IPS-11a (cell line): ENCODE measurements around the gene TKT.

ENCODE experiments used
- H3K4me3 ChIP-seq: one replicate; pipeline ENCODE4 v1.5.1; 2013; ENCODE audit warnings: low read depth, low read length, control low read depth

The TKT gene

DNA sequence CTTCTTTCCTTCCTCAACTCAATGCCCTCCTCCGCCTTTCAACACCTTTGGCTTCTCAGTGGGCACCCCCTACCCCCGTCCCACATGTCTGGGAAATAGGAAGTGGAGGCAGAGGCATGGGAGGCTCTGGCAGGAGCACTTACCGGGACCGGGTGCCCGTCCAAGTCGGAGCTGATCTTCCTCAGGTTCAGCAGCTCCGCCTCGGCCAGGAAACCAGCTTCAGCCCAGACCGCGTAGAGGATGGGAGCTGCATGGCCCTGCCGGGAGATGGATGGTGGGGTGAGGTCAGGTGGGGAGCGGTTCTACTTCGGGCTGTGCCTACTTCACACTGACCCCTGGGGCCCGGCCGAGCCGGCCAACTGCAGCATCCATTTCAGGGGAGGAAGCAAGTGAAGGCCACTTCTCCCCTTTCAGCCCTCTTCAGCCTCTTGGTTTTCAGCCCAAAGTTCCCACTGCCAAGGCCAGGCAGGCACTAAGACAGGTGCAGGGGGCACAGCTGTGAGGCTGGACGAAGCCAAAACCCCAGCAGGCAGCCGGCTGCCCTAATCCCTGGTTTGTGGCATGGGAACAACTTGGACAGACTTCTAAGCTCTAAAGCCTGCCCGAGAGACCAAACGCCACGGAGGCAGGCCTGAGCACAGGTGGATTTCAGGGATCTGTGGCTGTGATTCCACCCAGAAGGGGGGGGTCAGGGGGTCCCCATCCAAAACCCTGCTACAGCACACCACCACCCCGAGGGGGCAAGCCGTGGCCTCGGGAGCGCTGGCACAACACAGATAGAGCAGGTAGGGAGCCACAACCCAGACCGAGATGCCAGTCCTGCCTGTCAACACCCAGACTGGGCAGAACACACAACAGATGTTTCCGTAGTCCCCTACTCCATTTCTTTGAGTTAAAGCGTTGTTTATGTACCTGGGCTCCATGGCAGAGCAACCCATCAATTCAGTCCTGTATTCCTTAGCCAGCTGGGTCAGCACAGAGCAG lies 14.5 kb downstream of the TKT start:
- H3K4me3 ChIP-seq = no peak overlapping the region

DNA sequence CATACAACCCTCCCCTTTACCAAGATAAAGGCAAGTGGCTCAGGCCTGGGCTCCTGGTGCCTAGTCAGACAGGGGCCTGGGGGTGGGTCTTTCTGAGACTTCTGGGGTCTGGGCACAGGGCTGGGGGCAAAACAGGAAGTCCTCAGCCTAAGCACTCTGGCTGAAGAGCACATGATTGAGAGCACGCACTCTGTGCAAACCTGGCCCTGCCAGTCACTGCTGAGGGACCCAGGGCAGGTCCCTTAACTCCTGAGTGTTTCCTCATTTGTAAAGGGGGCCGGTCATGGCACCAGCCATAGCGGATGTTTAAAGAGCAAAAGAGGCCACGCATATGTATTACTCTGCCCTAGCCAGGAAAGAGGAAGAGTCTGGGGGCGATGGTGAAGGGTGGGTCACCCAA lies 16.0 kb downstream of the TKT start:
- H3K4me3 ChIP-seq = no peak overlapping the region

- H3K4me3 ChIP-seq = no peak overlapping the region
Observed at GRCh38 chr3:53238886-53239285, 16.9 kb downstream of the TKT start.

DNA sequence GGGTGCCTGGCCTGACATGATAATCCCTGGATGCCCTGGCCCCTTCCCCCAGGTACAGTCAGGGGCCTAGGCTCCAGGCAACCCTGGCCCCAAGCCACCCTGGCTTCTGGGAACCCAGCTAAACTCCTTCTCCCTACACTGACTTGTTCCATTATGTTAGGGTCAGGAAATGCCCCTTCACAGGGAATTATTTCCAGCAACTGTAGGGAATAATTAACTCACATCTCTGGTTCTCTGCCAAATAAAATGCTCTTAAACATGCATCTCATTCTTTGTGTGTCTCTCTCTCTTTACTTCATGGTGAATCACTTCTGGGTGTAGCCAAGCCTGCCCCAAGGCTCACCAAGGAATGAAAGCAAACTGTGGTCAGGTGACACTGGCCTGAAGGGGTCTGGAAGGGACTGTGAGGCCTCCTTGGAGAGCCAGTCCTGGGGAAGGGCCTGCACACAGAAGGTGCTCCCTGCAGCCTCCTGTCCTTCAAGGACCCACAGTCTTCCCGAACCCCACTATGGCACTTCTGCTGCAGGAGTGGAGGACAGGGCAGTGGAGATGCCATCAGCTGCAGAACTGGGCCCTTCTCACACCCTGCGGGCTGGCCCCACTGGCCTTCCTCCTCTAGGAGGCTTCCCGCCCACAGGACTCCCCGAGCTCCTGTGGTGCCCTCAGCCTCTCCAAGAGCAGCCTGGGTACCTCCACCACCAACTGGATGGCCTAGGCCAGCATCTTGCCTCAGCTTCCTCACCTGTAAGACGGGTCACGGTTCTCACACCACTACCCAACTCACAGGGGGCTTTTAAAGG lies 17.6 kb downstream of the TKT start:
- H3K4me3 ChIP-seq = no peak overlapping the region

- no peak overlapping the region for H3K4me3 ChIP-seq
Observed at GRCh38 chr3:53236112-53236841, 19.5 kb downstream of the TKT start.

- no peak overlapping the region for H3K4me3 ChIP-seq
Observed at GRCh38 chr3:53235545-53235944, 20.3 kb downstream of the TKT start.

GRCh38 chr3:53234841-53235232 lies 21.0 kb downstream of the TKT start:
- H3K4me3 ChIP-seq = no peak overlapping the region

DNA sequence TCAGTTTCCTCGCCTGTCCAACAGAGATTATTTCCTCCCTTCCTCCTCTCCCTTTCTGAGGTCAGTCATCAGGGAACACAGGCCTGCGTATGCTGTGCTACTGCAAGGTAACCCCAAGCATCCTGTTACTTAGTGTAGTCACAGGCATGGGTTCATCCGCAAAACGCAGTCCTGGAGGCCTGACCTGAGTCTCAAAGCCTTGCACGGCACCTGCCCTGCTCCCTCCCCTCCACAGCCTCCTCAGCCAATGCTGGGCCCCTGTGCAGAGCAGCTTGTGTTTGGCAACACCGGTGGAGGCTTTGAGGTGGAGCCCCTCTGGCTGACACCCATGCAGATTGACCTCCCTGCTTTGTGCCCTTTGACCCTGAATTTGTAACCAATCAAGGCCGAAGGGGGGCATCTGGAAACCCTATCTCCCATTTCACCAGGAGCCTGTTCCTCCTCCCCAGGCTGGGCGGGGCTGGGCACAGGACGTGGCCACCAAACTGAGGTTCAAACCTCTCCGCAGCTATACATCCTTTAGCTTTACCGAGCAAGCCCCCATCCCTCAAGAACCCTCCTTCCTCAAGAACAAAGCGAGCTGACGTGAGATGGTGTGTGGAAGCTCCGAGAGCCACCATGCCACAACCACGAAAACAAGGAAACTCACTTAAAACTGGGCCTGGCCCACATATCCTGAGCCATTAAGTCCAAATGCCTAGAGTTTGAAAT lies 21.5 kb downstream of the TKT start:
- H3K4me3 ChIP-seq = no peak overlapping the region

DNA sequence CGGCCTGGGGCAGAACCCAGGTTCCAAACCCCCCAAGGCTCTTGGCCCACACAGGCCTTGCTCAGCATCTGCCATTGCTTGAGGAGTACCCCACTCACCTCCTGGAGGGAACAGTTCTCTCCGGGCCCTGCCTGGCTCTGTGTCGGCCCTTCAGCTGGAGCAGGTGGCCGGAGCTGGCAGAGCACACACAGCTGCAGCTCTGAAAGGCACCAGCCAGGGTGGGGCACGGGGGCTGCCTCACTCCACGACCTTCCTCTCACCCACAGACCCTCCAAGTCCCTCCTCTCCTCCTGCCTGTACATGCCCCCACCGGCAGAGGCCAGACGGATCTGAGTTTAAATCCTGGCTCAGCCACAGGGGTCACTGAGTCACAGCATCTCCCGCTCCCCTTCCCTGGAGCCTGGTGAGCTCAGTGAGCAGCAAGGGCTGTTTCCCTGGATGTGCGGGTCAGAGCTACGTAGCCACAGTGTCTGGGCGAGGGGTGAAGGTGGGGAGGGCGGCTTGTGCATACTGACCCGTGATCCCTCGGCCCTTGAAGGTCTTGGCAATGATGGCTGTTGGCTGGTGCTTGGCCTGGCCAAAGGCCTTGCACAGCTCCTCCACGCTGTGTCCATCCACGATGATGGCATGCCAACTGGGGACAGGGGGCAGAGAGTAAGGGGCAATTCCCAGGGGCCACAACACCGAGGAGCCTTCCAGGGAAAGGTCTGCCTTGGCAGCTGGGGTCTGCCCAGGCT lies 23.0 kb downstream of the TKT start:
- H3K4me3 ChIP-seq = no peak overlapping the region

DNA sequence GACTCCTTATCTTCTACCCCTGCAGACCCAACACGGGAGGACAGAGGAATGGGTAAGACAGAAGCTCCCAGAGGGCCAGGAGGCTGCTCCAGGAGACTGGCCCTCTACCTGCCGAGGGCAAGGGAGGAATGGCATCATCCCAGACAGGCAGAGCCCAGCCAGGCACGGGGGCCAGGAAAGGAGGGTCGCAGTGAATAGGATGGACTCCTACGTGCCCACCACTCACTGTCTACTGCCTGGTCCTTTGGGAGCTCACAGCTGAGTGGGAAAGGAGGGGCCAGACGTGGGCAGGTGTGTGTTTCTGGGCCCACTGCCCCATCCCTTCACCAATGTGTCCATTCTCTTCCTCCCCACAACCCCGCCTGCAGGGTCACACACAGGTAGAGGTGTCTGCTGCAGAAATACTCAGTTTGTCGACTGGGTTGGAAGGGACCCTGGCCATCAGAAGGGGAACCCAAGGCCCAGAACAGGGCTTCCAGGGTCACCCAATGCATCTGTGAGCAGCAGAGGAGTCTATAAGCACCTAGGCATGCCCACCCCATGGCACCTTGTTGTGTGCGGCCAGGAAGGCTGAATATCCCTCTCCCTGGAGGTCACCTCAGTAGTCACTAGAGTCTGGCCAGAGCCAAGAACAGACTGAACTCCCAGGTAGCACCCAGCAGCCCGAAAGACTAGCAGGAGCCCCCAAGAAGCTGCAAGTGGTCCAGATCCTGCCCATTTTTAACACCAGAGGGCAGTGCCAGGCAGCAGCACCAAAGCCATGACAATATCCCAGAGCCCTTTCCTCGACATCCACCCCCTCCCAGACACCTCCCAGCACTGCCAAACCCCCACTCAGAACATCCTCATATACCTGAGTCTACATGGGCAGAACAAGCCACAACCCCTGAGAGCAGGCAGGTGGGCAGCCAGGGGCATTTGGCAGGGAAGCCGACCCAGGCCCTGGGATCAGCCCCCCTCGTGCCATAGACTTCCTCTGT lies 24.0 kb downstream of the TKT start:
- no peak overlapping the region for H3K4me3 ChIP-seq

GRCh38 chr3:53230789-53231188 lies 25.0 kb downstream of the TKT start:
- H3K4me3 ChIP-seq = no peak overlapping the region

- H3K4me3 ChIP-seq = no peak overlapping the region
Observed at GRCh38 chr3:53230041-53230621, 25.7 kb downstream of the TKT start.

DNA sequence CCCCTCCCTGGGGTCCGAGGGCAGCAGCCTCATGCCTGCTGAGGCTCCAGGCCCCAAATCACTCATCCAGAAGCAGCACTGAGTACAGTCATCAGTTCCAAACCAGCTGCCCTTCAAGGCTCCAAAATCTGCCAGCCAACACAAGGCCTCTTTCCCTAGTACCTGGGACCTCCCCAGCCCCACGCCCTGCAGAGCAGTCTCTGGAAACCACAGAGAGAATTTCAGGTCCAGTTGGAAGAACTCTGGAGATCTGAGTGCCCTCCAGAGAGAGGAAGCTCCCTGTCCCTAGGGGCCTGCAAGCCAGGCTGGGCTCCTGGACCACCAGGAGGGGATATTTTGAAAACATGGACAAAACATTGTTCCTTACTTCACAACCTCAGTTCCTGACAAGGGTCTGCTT lies 26.2 kb downstream of the TKT start:
- no peak overlapping the region for H3K4me3 ChIP-seq

DNA sequence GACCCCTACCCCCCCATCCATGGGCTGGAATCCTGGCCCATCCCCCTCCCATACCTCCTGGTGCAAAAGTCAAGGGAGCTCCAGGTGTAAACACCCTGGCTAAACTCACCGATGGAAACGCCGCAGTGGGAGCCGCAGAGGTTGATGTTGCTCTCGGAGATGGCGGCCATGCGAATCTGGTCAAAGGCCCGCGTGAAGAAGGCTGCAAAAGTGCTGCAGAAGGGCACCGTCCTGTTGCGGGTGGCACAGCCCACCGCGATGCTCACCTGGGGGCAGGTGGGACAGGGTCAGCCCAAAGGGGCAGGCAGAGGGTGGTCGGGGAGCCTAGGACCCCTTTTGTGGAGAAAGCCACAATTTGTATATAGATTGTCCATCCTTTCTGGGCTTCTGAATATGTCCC lies 26.7 kb downstream of the TKT start:
- H3K4me3 ChIP-seq = no peak overlapping the region

DNA sequence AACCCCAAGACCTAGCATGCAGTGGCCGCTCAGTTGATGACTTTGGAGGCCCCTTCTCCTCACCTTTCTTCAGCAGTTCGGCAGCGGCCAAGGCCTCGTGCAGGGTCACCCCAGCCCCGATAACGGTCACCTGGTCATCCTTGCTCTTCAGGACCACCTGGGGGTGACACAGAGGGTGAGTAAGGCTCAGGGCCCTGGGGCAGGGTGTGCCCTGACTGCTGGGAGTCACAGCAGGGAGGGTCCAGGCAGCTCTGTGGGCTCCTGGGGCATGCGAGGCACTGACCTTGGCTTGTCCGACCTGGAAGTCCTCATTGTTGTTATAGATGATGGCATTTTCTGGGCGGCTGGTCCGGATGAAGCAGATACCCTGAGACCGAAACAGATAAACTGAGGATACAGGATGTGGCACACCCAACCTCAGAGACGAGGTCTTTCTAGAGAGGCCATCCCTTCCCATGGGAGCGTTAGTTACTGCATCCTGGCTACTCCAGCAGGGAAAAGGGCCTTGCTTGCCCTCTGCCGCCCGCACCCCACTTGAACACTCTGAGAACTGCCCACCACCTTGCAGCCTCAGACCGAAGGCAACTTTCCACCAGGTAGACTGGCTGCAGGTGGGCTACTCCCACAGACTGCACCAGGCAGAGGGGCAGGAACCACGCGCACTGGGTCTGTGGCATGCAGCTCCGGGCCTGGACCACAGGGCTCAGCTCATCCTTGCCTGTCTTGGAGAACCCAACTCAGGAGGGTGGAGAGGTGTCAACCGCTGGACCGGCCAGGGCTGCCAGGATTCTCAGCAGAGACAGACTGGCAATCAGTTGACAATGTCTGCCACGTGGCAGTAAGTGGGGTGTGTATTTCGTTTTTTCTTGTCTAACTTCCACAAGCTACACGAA lies 27.6 kb downstream of the TKT start:
- no peak overlapping the region for H3K4me3 ChIP-seq

- H3K4me3 ChIP-seq = no peak overlapping the region
Observed at GRCh38 chr3:53226841-53227407, 28.9 kb downstream of the TKT start.
